Esophagus muscularis mucosa (tissue), 4 donors: Measurements from ENCODE around the gene DIRAS2. TPM values are rescaled to one million over a fixed set of nuclear protein-coding genes. Genes with fewer than 3 reads are reported as not detected.
"Not testable (repeated sequence)": the region's sequence is repeated elsewhere in the genome, so short reads cannot be mapped to it uniquely, and the experiment has no call there.

Experiments used
- DNase-seq: peaks from one replicate; pipeline ENCODE4 v3.0.0-alpha.2; 2017; ENCODE audit errors: extremely low spot score
- H3K27ac ChIP-seq, 4 donors: fragments of 200-600 bp; sonication (generic); replicated peaks in 1 of 4; 1 replicate in 3 of 4; 2 replicates in 1 of 4; pipeline ENCODE4 v1.5.1; 2016 to 2019; ENCODE audit warnings: mild to moderate bottlenecking in 1 of 4
- H3K27me3 ChIP-seq, 4 donors: fragments of 200-600 bp; sonication (generic); one replicate each; pipeline versions ENCODE4 v1.5.1 to v1.6.0; 2016 to 2019
- H3K36me3 ChIP-seq, 4 donors: fragments of 200-600 bp; sonication (generic); one replicate each; pipeline ENCODE4 v1.5.1; 2016 to 2019
- H3K4me1 ChIP-seq, 4 donors: fragments of 200-600 bp; sonication (generic); one replicate each; pipeline ENCODE4 v1.5.1; 2016 to 2019
- H3K4me3 ChIP-seq, 4 donors: fragments of 200-600 bp; sonication (generic); 1 replicate in 2 of 4; 2 replicates in 2 of 4; pipeline ENCODE4 v1.5.1; 2016 to 2019; ENCODE audit warnings: mild to moderate bottlenecking in 4 of 4, moderate library complexity in 1 of 4
- H3K9me3 ChIP-seq, 4 donors: fragments of 200-600 bp; sonication (generic); 1 replicate in 3 of 4; 2 replicates in 1 of 4; pipeline ENCODE4 v1.5.1; 2016 to 2019
- CTCF ChIP-seq, 3 experiments: fragments of 200-600 bp in 2 of 3; fragments of 450-650 bp in 1 of 3; sonication (generic) in 2 of 3; IDR thresholded peaks; one replicate each; pipeline ENCODE4 v1.5.1; 2017 to 2019; ENCODE audit warnings: antibody characterized with exemption in 3 of 3, mild to moderate bottlenecking in 2 of 3, moderate library complexity in 1 of 3
- EP300 ChIP-seq: sonication (generic); formaldehyde crosslinking; IDR thresholded peaks from one replicate; pipeline ENCODE4 v1.6.1; 2017; ENCODE audit warnings: antibody characterized with exemption
- POLR2A ChIP-seq: fragments of 450-650 bp; IDR thresholded peaks from one replicate; pipeline ENCODE4 v1.6.1; 2017; ENCODE audit warnings: antibody characterized with exemption, moderate library complexity, mild to moderate bottlenecking, low read depth
- POLR2AphosphoS5 ChIP-seq, 2 donors: sonication (generic); formaldehyde crosslinking; IDR thresholded peaks; one replicate each; pipeline ENCODE4 v1.6.1; 2017; ENCODE audit warnings: antibody characterized with exemption in 2 of 2
- WGBS: methylation state at CpG from one replicate; pipeline ENCODE4 v1.1.5; 2018; 5-methylcytosine and 5-hydroxymethylcytosine counted together
- intact Hi-C: fragments of 100-400 bp; cut with DNase I; formaldehyde crosslinking; loops from one replicate; pipeline ENCODE4 v1.15.1; 2023
- total RNA-seq, 4 donors: library from RNA; depleted of rRNA; stranded (reverse); fragments of >200 nt; gene quantifications; one replicate each; pipeline versions ENCODE4 v1.1.0 to v1.2.1, GENCODE V29; 2016

The DIRAS2 gene
- total RNA-seq, 4 donors from 2014 or later, result 0.17 TPM; not detected in 3

GRCh38 chr9:90665072-90665471 lies 22.4 kb upstream of the DIRAS2 start:
- Histone ChIP-seq H3K27ac (no peak overlapping the region), H3K9me3 (peaks cover 0 to 16% (median 0%) of the 10 kb centered on the region in 4 donors), H3K4me1 (no peaks in the 10 kb centered on the region), H3K4me3 (no peak overlapping the region), H3K36me3 (no peaks in the 10 kb centered on the region), H3K27me3 (peaks cover 0 to 7% (median 0%) of the 10 kb centered on the region in 4 donors)
- intact Hi-C loops, result no loop called here
- no peak for DNase-seq
- WGBS, result 80% methylated on average over 2 of the region's 4 CpGs
- no peak for TF ChIP-seq POLR2A
- no peak for TF ChIP-seq EP300
- no peak for TF ChIP-seq POLR2AphosphoS5 (IDR thresholded peaks at IDR 0.05)
- no peak for TF ChIP-seq CTCF (IDR thresholded peaks at IDR 0.05)

GRCh38 chr9:90659650-90660364 lies 17.2 kb upstream of the DIRAS2 start:
- H3K27me3 ChIP-seq, result no peaks in the 10 kb centered on the region
- peaks cover 0 to 3% (median 0%) of the 10 kb centered on the region in 4 donors for H3K9me3 ChIP-seq
- H3K36me3 ChIP-seq, result no peaks in the 10 kb centered on the region
- intact Hi-C loops, result no loop called here
- H3K4me1 ChIP-seq, result no peaks in the 10 kb centered on the region
- no peak for TF ChIP-seq POLR2A
- no peak for TF ChIP-seq POLR2AphosphoS5 (IDR thresholded peaks at IDR 0.05)
- no peak for TF ChIP-seq CTCF (IDR thresholded peaks at IDR 0.05)
- TF ChIP-seq EP300, result no peak
- DNase-seq, result no peak
- no peak overlapping the region for H3K27ac ChIP-seq
- WGBS, result 65% methylated on average over 3 of the region's 3 CpGs
- H3K4me3 ChIP-seq, result no peak overlapping the region

- Histone ChIP-seq H3K9me3 (no peaks in the 10 kb centered on the region), H3K4me3 (no peak overlapping the region), H3K4me1 (no peaks in the 10 kb centered on the region), H3K27me3 (no peaks in the 10 kb centered on the region), H3K36me3 (no peaks in the 10 kb centered on the region), H3K27ac (no peak overlapping the region)
- 91% methylated on average over 4 of the region's 4 CpGs for WGBS
- intact Hi-C loops, result no loop called here
- TF ChIP-seq EP300 (no peak), POLR2AphosphoS5 (IDR thresholded peaks at IDR 0.05) (no peak), POLR2A (no peak), CTCF (IDR thresholded peaks at IDR 0.05) (no peak)
- DNase-seq, result no peak
Measured at GRCh38 chr9:90658783-90659182, 16.2 kb upstream of the DIRAS2 start.

- TF ChIP-seq POLR2AphosphoS5 (IDR thresholded peaks at IDR 0.05) (no peak), EP300 (no peak), CTCF (IDR thresholded peaks at IDR 0.05) (no peak), POLR2A (no peak)
- intact Hi-C loops, result no loop called here
- no peak for DNase-seq
- no peaks in the 10 kb centered on the region for H3K9me3 ChIP-seq
- no peak overlapping the region for H3K4me3 ChIP-seq
- H3K36me3 ChIP-seq, result no peaks in the 10 kb centered on the region
- no peak overlapping the region for H3K27ac ChIP-seq
- 59% methylated on average over 3 of the region's 3 CpGs for WGBS
- no peaks in the 10 kb centered on the region for H3K4me1 ChIP-seq
- H3K27me3 ChIP-seq, result no peaks in the 10 kb centered on the region
Measured at GRCh38 chr9:90658181-90658580, 15.6 kb upstream of the DIRAS2 start.

- DNase-seq, H3K4me1 ChIP-seq, H3K27me3 ChIP-seq, H3K27ac ChIP-seq, H3K9me3 ChIP-seq, H3K36me3 ChIP-seq, H3K4me3 ChIP-seq, intact Hi-C loops: not testable (repeated sequence)
- 84% methylated on average over 6 of the region's 6 CpGs for WGBS
Measured at GRCh38 chr9:90656876-90657275, 14.3 kb upstream of the DIRAS2 start.
